Measurements from ENCODE around the gene XCR1. TPM values are rescaled to one million over a fixed set of nuclear protein-coding genes. Genes with fewer than 3 reads are reported as not detected.

The XCR1 gene
- total RNA-seq (2021; fragmentation: NEBNext Ultra II Directional; extraction: Animal tissue kit (Norgen Biotek cat#: 25700)) (not detected in 2 replicates), polyA plus RNA-seq (2011; rRNA removed) (0.19 and 0.53 TPM in 2 replicates), polyA minus RNA-seq (2011; rRNA and poly(A)+ RNA removed) (0.16 and 0.22 TPM in 2 replicates)
- 0.08 TPM for polyA plus RNA-seq (2011; cell fraction: cytosol; rRNA removed)
- polyA plus RNA-seq (2011; cell fraction: nucleus; rRNA removed): 0.66 TPM
- 0.11 to 0.33 TPM (median 0.17 TPM) in 4 replicates for polyA plus RNA-seq (2012, experiment 1 of 2)
- polyA plus RNA-seq (2012, experiment 2 of 2): 0.10 TPM
- 0.08 TPM for polyA plus RNA-seq (2013, experiment 1 of 2)
- polyA plus RNA-seq (2013, experiment 2 of 2): 0.09 TPM
- polyA minus RNA-seq (2011; cell fraction: cytosol; rRNA and poly(A)+ RNA removed): not detected
- not detected for polyA minus RNA-seq (2011; cell fraction: nucleus; rRNA and poly(A)+ RNA removed)
- long read RNA-seq, experiment 1: 0 reads
- long read RNA-seq, experiment 2: 0 reads

- no peak within 1 kb of the TSS for H4K5ac ChIP-seq (ENCODE audit: insufficient read length, low read depth, low read length)
- H3K27me3 ChIP-seq (replicated peaks in 1 of 4; ENCODE audit: control insufficient read depth in 3 of 4, extremely low read depth in 1 of 4, insufficient read depth in 3 of 4, low read length in 3 of 4): no peaks in the 10 kb centered on the region
- H3K4ac ChIP-seq (replicated peaks; ENCODE audit: insufficient read length, low read depth, low read length): no peak within 1 kb of the TSS
- no peak within 1 kb of the TSS for H3K9ac ChIP-seq (replicated peaks in 1 of 4; ENCODE audit: extremely low read depth in 1 of 4, low read depth in 3 of 4, low read length in 3 of 4)
- H2AK5ac ChIP-seq (ENCODE audit: low read depth, low read length): no peak within 1 kb of the TSS
- H3K23ac ChIP-seq (ENCODE audit: insufficient read length): no peak within 1 kb of the TSS
- no peak within 1 kb of the TSS for H3K18ac ChIP-seq (ENCODE audit: extremely low read depth, low read length)
- no peaks in the 10 kb centered on the region for H3K23me2 ChIP-seq (ENCODE audit: low read depth, low read length)
- H3K36me3 ChIP-seq (ENCODE audit: control insufficient read depth in 2 of 4, insufficient read depth in 4 of 4, low read length in 3 of 4): no peaks in the 10 kb centered on the region
- no peak within 1 kb of the TSS for H2BK15ac ChIP-seq (ENCODE audit: low read length)
- ChIA-PET POLR2A (ENCODE audit: partially characterized antibody) (no interaction called here), CTCF (ENCODE audit: partially characterized antibody) (interaction anchor here (0.6 to 1.5 kb wide), 4 partner anchors 10 to 989 kb away, joined by 3 to 4 read pairs (median 4); no protein-coding TSS in a partner anchor)
- no peak for DNase-seq (ENCODE audit: low read depth in 1 of 2, low spot score in 2 of 2)
- peaks cover 0 to 5% (median 0%) of the 10 kb centered on the region in 4 experiments; a peak in 2 of 7 replicates for H3K4me1 ChIP-seq (replicated peaks in 1 of 4; ENCODE audit: control insufficient read depth in 3 of 4, insufficient read depth in 4 of 4, low read length in 3 of 4)
- H4K20me1 ChIP-seq (replicated peaks in 1 of 2; ENCODE audit: control insufficient read depth in 1 of 2, insufficient read depth in 2 of 2, low read length in 2 of 2): no peaks in the 10 kb centered on the region
- H2AFZ ChIP-seq (ENCODE audit: low read length): peak within 1 kb of the TSS; percentile 36
- no peak within 1 kb of the TSS for H2BK5ac ChIP-seq (ENCODE audit: low read depth, low read length)
- H2BK120ac ChIP-seq (replicated peaks; ENCODE audit: low read depth, low read length): no peak within 1 kb of the TSS
- no peak for FAIRE-seq
- H4K91ac ChIP-seq (replicated peaks; ENCODE audit: insufficient read length, low read length): no peak within 1 kb of the TSS
- H3K4me2 ChIP-seq (ENCODE audit: insufficient read depth in 1 of 2, low read depth in 2 of 2, low read length in 2 of 2): no peak within 1 kb of the TSS; a peak in 1 of 4 replicates
- H4K8ac ChIP-seq (ENCODE audit: extremely low read depth, insufficient read depth, low read length): no peak within 1 kb of the TSS
- no peaks in the 10 kb centered on the region for H3K79me2 ChIP-seq (ENCODE audit: control insufficient read depth in 1 of 2, insufficient read depth in 2 of 2, low read length in 2 of 2)
- H3K14ac ChIP-seq (ENCODE audit: insufficient read length): no peak within 1 kb of the TSS
- 92% methylated on average over 3 of the region's 3 CpGs; no CpG with 5 or more reads in 1 of the 2 experiments for WGBS, 2 experiments (ENCODE audit: extremely low coverage in 1 of 2, insufficient coverage in 1 of 2, insufficient read length in 1 of 2, insufficient replicate concordance in 2 of 2, low coverage in 1 of 2, low lambda C conversion rate in 2 of 2, missing lambda C conversion rate in 1 of 2)
- H2BK20ac ChIP-seq (ENCODE audit: low read length): no peak within 1 kb of the TSS
- H3K79me1 ChIP-seq (ENCODE audit: low read depth, low read length): no peaks in the 10 kb centered on the region
- H3K56ac ChIP-seq (replicated peaks; ENCODE audit: insufficient read length, low read depth, low read length): no peak within 1 kb of the TSS
- no peak within 1 kb of the TSS for H2BK12ac ChIP-seq (ENCODE audit: low read depth, low read length)
- no peaks in the 10 kb centered on the region for H3K9me3 ChIP-seq (ENCODE audit: insufficient read depth in 2 of 2, low read depth in 1 of 2, low read length in 1 of 2)
- H3K27ac ChIP-seq (ENCODE audit: low read depth, low read length): no peak within 1 kb of the TSS
- H3K4me3 ChIP-seq (ENCODE audit: extremely low read depth in 1 of 4, insufficient read depth in 2 of 4, low read depth in 3 of 4, low read length in 4 of 4): no peak within 1 kb of the TSS
- TF ChIP-seq CHD2 (IDR thresholded peaks at IDR 0.05; ENCODE audit: low read length): no peak
- no peak for TF ChIP-seq CBX5 (IDR thresholded peaks at IDR 0.05; ENCODE audit: low read depth, low read length)
- TF ChIP-seq KDM4A (IDR thresholded peaks at IDR 0.05; ENCODE audit: low read depth, low read length, severe bottlenecking): no peak
- TF ChIP-seq BRCA1 (IDR thresholded peaks at IDR 0.05; ENCODE audit: low read depth, low read length): no peak
- TF ChIP-seq TEAD4 (IDR thresholded peaks at IDR 0.05; ENCODE audit: low read depth, low read length): no peak
- TF ChIP-seq YY1 (IDR thresholded peaks at IDR 0.05; ENCODE audit: low read depth, low read length): no peak
- no peak for TF ChIP-seq POU5F1 (IDR thresholded peaks at IDR 0.05; ENCODE audit: low read depth, low read length)
- TF ChIP-seq PHF8 (conservative IDR thresholded peaks at IDR 0.05; ENCODE audit: low read depth, low read length): no peak
- no peak for TF ChIP-seq BACH1 (IDR thresholded peaks at IDR 0.05; ENCODE audit: low read length)
- no peak for TF ChIP-seq HDAC2 (IDR thresholded peaks at IDR 0.05; ENCODE audit: borderline replicate concordance in 1 of 2, low read depth in 2 of 2, low read length in 2 of 2)
- no peak for TF ChIP-seq SAP30 (IDR thresholded peaks at IDR 0.05; ENCODE audit: insufficient read depth, insufficient replicate concordance, low read length)
- no peak for TF ChIP-seq JUND (IDR thresholded peaks at IDR 0.05; ENCODE audit: low read length)
Measured at GRCh38 chr3:46027021-46027705, at the start of gene XCR1. Gene XCR1 (minus strand): TSS chr3:46027483. CDS start chr3:46021947, 5,536 bp downstream.

Measured in H1 (cell line).